Measurements from ENCODE around the gene PPP2R2D.
A peak's percentile ranks its signal among the peaks of the same experiment; 100 is the strongest.
"Not testable (repeated sequence)": the region's sequence is repeated elsewhere in the genome, so short reads cannot be mapped to it uniquely, and the experiment has no call there.

The PPP2R2D gene

DNA sequence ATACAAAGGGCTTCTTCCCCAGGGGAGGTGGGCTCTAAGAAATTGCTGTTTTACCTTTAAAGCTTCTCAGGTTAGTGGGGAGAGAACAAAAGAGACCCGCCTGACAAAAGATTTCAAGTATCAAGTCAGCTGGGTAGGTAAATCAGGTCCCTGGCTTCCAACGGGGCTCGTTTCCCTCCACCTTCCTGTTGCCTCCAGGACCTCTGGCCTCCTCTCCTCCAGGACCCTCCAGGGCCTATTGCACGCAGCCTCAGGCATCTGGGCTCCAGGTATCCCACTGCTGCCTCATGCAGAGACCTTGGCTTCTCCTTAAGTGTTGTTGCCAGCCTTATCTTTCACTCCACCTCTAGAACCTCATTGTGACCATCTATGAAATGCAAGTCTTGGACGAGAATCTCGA is 78.0 kb downstream of the PPP2R2D start:
- DNase-seq = no peak
- in situ Hi-C loops (cut with HindIII; ENCODE audit: low pct_ligation_motif_present, low pct_unique_long_range_greater_than_20kb, low sequenced_read_pairs) = no loop called here

DNA sequence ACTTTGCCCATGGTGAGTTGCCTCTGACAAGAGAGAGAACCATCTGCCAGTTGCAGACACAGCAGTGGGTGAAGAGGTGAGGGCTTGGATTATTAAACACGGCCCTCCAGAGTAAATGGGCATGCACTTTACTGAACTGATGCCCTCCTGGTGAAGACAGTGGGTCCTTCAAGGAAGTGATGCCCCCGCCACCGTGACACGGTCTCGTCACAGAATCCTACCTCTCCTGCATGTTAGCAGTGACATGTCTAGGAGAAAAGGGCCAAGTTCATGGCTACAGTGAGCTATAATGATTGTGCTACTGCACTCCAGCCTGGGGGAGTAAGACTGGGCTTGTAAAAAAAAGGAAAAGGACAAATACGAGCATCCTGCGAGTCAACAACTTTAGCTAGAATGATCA is 78.5 kb downstream of the PPP2R2D start:
- no peak for DNase-seq
- in situ Hi-C loops (cut with HindIII; ENCODE audit: low pct_ligation_motif_present, low pct_unique_long_range_greater_than_20kb, low sequenced_read_pairs) = no loop called here

DNA sequence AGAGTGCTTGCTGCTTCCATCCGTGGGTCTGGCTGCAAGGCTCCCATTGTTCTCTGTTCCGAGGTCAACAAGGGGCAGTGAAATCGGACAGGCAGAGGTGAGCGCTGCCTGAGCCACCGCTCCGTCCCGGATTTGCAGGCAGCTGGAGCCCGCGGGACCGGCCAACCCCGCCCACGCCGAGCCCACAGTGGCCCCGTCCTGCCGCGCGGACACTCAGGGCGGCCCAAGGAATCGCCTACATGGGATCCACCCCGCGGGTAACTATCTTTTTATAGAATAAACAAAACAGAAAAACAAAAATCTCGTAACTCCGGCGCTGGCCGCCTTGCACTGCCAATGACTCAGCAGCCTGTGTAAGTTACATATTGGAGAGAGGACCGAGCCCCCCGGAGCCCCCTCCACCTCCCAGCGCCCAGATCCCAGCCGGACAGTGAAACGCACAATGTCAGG is 79.0 kb downstream of the PPP2R2D start:
- in situ Hi-C loops (cut with HindIII; ENCODE audit: low pct_ligation_motif_present, low pct_unique_long_range_greater_than_20kb, low sequenced_read_pairs) = no loop called here
- no peak for DNase-seq

DNA sequence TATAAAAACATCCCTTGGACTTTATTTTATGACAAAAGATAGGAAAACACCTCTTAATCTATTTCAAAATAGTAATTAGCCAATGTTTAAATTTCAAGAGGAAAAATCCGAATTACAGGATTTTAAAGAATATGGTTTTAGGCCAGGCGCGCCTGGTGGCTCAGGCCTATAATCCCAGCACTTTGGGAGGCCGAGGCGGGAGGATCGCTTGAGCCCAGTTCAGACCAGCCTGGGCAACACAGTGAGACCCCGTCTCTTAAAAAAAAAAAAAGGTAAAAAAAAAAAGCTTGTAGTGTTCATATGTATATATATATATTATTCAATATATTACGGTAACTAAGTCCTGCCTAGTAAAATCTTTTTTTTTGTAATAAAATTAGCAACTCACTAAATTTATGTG is 79.5 kb downstream of the PPP2R2D start:
- DNase-seq = no peak
- in situ Hi-C loops (cut with HindIII; ENCODE audit: low pct_ligation_motif_present, low pct_unique_long_range_greater_than_20kb, low sequenced_read_pairs) = no loop called here

DNA sequence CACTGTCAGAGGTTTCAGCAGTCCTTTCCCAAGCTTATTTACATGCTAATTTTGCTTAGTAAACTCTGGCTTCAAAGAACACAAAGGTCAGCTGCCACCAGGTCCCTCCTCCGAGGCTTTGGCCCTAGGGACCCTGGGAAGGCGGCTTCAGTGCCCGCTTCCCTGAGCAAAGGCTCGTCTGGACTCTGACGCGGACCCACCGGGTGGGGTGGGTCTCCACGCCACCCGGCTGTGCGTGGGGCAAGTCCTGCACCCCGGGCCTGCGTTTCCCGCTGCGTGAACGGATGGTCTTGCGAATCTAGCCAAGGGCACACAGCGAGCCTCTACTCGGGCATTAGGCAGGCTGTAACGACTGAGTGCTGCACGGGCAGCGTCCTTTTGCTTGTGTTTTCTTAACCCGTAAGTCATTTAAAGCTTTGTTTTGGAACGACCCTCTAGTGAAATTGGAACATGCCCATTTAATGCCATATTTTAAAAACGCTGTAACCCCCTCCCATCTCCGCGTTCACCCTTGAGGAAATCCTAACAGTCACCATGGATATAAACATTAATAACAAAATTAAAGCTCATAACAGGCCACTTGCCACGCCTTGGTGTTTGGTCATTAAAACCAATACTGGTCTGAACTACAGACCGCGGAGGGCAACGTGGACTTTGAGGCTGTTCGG is 80.1 kb downstream of the PPP2R2D start:
- DNase-seq = peak; percentile 14
- in situ Hi-C loops (cut with HindIII; ENCODE audit: low pct_ligation_motif_present, low pct_unique_long_range_greater_than_20kb, low sequenced_read_pairs) = no loop called here

DNA sequence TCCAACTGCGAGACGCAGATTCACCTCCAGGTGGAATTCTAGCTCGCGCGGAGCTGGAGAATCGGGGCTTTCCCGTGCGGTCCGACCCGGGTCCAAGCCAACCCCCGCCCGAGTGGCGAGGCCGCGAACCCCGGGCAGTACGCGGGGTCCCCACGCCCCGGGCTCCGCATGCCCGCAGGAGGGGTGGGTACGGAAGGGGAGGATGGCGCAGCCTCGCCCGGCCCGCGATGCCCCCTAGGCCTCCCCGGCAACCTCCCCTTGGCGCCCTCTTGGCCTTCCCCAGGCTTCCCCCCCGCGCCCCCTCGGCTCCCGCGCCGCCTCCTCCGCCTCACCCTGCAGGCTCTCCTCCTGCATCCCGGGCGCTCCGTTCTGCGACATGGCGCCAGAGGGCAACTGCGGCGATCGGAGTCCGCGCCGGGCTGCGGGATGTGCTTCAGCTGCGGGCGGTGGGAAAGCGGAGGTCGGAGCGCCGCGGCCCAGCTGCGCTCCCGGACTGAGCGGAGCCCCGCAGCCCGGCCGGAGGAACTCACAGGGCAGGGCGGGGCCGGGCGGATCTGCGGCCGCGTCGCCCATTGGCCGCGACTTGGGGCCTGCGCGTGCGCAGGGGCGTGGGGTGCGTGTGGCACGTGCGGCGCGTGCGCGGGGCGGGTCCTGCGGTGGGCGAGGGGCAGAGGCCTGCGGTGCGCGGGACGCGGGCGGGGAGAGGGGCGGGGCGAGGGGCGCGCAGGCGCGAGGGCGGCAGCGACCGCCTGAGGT is 80.8 kb downstream of the PPP2R2D start, which contains the start of gene BNIP3:
Gene BNIP3 (minus strand): TSS at position 495 of the 756 bp plus-strand sequence. CDS start 117 bp downstream, at position 378.
- DNase-seq = peak; percentile 97
- in situ Hi-C loops (cut with HindIII; ENCODE audit: low pct_ligation_motif_present, low pct_unique_long_range_greater_than_20kb, low sequenced_read_pairs) = no loop called here

DNA sequence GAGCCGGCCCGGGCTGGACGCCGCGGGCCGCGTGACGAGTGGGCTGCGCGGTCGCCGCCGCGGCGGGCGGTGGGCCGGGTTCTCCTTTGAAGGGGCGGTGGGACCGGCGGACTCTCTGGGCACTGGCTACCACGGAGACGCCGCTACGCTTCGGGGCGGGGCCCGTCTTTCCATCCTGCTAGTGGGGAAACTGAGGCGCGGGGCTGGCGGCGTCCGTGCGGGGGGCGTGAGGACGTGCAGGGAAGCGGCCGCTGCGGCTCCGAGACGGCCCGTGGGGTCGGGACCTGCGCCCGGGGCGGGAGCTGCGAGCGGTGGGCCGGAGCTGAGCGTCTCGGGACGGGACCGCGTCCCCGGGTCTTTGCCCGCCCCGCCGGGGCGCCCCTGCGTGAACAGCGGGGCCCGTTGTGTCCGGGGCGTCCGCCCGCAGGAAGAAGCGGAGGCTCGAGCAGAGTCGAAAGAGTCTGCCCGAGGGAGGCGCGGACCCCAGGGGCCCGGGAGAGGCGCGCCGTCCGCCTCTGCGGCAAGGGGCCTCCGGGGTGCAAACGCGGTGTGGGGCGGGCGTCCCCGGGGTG is 81.5 kb downstream of the PPP2R2D start:
- DNase-seq = no peak

DNA sequence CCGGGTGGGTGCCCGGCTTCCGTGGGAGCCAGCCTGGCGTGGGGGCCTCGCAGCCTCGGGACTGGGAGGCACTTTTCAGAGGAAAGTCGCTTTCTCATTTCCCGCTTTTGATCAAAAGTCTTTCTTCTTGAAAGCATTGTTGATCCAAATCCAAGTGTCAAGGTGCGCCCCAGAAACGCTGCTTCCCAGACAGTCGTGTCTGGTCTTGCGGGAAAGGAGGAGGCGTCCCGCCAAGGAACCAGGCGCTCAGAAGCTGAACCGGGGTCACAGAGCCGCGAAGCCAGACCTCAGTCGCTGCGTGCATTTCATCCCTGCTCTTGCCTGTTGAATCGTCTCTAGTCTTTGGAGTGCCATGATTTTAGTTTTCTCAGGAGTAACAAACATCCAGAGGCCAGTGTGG is 82.0 kb downstream of the PPP2R2D start:
- in situ Hi-C loops (cut with HindIII; ENCODE audit: low pct_ligation_motif_present, low pct_unique_long_range_greater_than_20kb, low sequenced_read_pairs) = no loop called here
- no peak for DNase-seq

More for the DNA sequence above, 81.5 kb downstream of the PPP2R2D start:
- in situ Hi-C loops (cut with HindIII; ENCODE audit: low pct_ligation_motif_present, low pct_unique_long_range_greater_than_20kb, low sequenced_read_pairs) = no loop called here

DNA sequence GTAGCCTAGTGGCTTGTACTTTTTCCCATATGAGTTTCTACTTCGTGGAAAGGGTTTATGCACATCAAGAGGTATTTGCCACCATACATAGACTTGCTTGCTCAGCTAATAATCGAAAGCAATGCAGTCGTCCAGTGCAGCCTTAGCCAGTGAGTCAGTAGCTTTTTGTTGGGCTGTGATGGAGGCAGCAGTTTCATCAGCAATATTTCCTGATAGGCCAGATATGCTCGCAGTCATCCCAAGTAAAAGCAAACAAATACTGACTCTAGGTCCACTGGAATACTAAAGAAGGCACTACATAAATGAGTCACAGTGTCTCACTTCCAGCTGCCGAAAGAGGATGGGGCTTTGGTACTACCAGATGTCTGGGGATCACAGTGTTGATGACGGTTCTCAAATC is 83.0 kb downstream of the PPP2R2D start:
- DNase-seq = no peak
- in situ Hi-C loops (cut with HindIII; ENCODE audit: low pct_ligation_motif_present, low pct_unique_long_range_greater_than_20kb, low sequenced_read_pairs) = no loop called here

DNA sequence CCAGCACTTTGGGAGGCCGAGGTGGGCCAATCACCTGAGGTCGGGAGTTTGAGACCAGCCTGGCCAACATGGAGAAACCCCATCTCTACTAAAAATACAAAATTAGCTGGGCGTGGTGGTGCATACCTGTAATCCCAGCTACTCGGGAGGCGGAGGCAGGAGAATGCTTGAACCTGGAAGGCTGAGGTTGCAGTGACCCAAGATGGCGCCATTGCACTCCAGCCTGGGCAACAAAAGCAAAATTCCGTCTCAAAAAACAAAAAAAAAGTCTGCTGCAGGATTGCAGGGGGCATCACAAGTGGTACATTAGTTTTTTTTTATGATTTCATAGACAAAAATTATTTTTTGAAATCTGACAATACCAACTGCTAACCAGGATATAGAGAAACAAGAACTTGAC is 86.0 kb downstream of the PPP2R2D start:
- DNase-seq; in situ Hi-C loops (cut with HindIII; ENCODE audit: low pct_ligation_motif_present, low pct_unique_long_range_greater_than_20kb, low sequenced_read_pairs): not testable (repeated sequence)

DNA sequence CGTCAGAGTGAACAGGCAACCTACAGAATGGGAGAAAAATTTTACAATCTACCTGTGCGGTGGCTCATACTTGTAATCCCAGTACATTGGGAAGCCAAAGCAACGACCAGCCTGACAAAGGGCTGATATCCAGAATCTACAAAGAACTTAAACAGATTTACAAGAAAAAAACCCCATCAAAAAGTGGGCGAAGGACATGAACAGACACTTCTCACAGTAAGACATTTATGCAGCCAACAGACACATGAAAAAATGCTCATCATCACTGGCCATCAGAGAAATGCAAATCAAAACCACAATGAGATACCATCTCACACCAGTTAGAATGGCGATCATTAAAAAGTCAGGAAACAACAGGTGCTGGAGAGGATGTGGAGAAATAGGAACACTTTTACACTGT is 86.5 kb downstream of the PPP2R2D start:
- in situ Hi-C loops (cut with HindIII; ENCODE audit: low pct_ligation_motif_present, low pct_unique_long_range_greater_than_20kb, low sequenced_read_pairs); DNase-seq: not testable (repeated sequence)

DNA sequence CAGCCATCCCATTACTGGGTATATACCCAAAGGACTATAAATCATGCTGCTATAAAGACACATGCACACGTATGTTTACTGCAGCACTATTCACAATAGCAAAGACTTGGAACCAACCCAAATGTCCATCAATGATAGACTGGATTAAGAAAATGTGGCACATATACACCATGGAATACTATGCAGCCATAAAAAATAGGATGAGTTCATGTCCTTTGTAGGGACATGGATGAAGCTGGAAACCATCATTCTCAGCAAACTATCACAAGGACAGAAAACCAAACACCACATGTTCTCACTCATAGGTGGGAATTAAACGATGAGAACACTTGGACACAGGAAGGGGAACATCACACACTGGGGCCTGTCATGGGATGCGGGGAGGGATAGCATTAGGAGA is 87.0 kb downstream of the PPP2R2D start:
- DNase-seq; in situ Hi-C loops (cut with HindIII; ENCODE audit: low pct_ligation_motif_present, low pct_unique_long_range_greater_than_20kb, low sequenced_read_pairs): not testable (repeated sequence)

DNA sequence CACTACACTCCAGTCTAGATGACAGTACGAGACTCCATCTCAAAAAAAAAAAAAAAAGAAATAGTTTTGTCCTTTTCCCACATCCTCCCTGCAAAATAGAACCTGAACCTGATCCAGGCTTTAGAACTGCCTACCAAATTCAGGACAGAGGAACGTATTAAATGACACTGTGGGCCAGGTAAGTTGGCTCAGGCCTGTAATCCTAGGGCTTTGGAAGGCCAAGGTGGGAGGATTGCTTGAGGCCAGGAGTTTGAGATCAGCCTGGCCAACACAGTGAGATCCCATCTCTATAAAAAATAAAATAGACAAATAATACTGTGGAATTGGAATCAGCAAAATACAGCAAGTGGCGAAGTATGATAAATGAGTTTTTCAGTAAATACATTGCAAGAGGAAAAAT is 90.9 kb downstream of the PPP2R2D start:
- in situ Hi-C loops (cut with HindIII; ENCODE audit: low pct_ligation_motif_present, low pct_unique_long_range_greater_than_20kb, low sequenced_read_pairs) = no loop called here

DNA sequence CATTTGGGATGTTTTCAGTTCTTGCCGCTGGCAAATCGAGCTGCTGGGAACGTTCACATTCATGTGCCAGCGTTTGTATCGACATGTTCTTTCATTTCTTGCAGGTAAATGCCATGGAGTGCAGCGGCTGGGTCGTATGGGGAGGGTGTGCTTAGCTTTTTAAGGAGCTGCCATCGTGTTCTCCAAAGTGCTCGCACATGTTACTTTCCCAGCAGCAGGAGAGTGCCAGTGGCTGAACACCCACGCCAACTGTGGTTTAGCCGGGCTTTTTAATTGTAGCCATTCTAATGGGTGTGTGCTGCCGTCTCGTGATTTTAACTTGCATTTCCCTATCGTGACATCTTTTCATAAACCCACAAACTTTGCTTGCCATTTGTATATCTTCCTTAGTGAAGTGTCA is 92.5 kb downstream of the PPP2R2D start:
- in situ Hi-C loops (cut with HindIII; ENCODE audit: low pct_ligation_motif_present, low pct_unique_long_range_greater_than_20kb, low sequenced_read_pairs) = no loop called here

More for the DNA sequence above, 90.9 kb downstream of the PPP2R2D start:
- no peak for DNase-seq

DNA sequence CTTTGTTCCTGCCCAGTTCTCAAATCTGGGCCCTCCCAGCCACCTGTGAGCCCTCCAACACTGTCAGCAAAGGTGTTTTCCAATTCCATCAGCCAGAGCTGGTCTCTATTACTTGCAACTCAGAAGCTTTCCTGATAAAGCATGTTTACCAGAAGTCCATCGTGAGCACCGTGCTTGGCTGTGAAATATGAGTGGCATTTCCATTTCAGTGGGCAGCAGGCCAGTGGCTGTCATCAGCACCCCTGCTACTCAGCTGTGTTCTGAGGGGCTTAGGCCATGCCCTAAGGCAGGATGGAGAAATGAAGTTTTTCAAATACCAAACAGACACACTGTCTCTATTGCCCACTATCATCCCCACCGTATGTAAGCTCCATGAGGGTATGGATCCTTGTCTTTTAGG is 93.6 kb downstream of the PPP2R2D start:
- in situ Hi-C loops (cut with HindIII; ENCODE audit: low pct_ligation_motif_present, low pct_unique_long_range_greater_than_20kb, low sequenced_read_pairs) = no loop called here
- DNase-seq = no peak

More for the DNA sequence above, 92.5 kb downstream of the PPP2R2D start:
- DNase-seq = no peak

DNA sequence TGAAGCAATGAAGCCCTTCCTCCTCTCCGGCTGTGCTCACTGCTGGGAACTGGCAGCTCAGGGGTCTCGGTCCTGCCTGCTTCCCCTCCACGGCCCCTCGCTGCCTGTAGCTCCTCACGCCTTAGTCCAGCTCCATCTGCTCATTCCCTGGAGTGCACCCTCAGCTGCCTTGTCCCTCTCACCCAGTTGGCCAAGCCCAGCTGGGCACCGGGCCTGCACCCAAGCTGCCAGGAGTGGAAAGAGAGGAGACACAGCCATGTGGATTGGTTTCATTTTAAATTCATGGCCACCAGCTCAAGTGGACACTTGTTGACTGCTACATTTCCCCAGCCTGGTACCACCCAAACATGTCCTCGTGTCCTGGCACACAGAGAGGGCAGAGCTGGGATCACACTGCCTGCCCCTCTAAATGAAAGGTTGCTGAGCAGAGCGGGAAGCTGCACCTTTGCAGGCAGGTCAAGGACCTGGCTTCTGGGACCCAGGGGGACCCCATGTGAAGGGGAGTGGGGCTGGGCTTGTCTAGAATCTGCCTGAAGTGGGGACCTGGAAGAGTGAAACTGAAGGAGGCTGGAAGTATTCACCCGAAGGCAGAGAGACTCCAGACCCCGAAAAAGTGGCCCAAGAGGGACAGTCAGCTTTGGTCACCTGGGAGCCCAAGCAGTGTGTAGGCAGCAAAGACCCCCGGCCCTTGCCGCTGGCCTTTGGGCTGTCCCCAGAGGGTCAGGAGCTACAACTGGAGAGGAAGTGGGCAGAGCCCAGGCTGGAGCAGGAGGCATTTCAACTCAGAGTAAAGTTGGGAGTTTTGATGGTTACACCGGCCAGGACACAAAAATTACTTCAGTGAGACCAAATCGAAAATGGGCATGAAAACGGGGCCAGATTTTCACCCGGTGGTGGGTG is 95.9 kb downstream of the PPP2R2D start:
- in situ Hi-C loops (cut with HindIII; ENCODE audit: low pct_ligation_motif_present, low pct_unique_long_range_greater_than_20kb, low sequenced_read_pairs) = no loop called here

DNA sequence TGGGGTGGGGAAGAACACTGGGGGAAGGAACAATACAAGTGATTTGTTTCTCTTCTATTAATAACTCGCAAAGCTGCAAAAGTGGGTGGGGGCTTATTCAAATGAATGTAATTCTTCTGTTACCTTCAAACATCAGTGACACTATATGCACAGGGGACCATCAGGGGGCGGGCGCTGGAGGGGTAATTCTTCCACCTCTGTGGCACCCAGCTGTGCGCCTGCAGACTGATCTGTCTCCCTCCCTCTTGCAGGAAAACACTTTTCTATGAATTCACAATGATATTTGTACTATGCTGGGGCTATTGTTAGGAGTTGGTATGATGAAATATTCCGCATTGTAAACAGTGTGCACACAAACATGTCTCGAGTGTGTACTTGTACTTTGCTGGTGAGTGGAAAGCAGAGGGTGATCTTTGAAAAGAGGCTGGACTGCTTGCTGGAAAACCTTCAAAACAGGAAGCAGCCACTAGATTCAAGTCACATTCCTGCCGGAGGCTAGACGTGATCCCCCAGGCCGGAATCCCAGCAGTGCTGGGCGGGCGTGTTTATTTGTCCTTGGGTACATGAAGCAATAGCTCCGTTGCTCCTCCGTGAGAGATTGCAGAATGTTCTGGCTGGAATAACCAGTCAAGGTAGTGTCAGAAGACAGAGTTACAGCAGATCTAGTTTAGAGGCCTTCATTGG is 96.7 kb downstream of the PPP2R2D start:
- in situ Hi-C loops (cut with HindIII; ENCODE audit: low pct_ligation_motif_present, low pct_unique_long_range_greater_than_20kb, low sequenced_read_pairs) = no loop called here
- DNase-seq = no peak

More for the DNA sequence above, 95.9 kb downstream of the PPP2R2D start:
- DNase-seq = no peak
